ENCODE data around the gene DMD. TPM values are rescaled to one million over a fixed set of nuclear protein-coding genes. Genes with fewer than 3 reads are reported as not detected.
A peak's percentile ranks its signal among the peaks of the same experiment; 100 is the strongest.

DMD gene
- total RNA-seq, 1 experiment from 2014 or later: 47.2 TPM

DNA sequence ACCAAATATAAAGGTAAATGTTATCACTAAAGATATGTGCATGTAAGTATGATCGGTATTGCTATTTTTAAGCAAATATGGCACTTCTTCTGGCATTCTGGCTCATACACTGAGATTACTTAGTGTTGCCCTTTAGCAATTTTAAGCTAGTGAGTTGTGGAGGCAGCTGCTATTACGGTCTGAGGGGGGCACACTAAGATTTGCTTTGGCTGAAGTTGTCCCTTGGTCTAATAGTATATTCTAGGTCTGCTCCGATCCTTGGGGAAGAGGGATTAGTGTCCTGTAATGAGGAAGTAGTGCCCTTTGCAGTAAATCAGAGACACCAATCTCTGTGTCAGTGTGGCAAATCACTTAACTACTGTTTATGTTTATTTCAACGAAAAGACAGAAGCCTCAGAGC is 1943.0 kb downstream of the DMD start:
- Histone ChIP-seq H3K36me3 (ENCODE audit: control insufficient read depth, insufficient read depth, low read length) (no peaks in the 10 kb centered on the region), H3K27me3 (replicated peaks; ENCODE audit: control insufficient read depth, insufficient read depth, low read length) (no peaks in the 10 kb centered on the region), H3K4me1 (no peaks in the 10 kb centered on the region), H3K9me3 (no peaks in the 10 kb centered on the region), H3K4me3 (ENCODE audit: low read depth, low read length) (no peak overlapping the region)
- TF ChIP-seq, protein P1, sequence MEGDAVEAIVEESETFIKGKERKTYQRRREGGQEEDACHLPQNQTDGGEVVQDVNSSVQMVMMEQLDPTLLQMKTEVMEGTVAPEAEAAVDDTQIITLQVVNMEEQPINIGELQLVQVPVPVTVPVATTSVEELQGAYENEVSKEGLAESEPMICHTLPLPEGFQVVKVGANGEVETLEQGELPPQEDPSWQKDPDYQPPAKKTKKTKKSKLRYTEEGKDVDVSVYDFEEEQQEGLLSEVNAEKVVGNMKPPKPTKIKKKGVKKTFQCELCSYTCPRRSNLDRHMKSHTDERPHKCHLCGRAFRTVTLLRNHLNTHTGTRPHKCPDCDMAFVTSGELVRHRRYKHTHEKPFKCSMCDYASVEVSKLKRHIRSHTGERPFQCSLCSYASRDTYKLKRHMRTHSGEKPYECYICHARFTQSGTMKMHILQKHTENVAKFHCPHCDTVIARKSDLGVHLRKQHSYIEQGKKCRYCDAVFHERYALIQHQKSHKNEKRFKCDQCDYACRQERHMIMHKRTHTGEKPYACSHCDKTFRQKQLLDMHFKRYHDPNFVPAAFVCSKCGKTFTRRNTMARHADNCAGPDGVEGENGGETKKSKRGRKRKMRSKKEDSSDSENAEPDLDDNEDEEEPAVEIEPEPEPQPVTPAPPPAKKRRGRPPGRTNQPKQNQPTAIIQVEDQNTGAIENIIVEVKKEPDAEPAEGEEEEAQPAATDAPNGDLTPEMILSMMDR (IDR thresholded peaks at IDR 0.05; ENCODE audit: insufficient read depth in 1 of 2, low read depth in 1 of 2, low read length in 1 of 2, severe bottlenecking in 1 of 2, unreplicated experiment in 1 of 2): no peak
- DNase-seq: no peak
- no peaks in the 10 kb centered on the region for H3K27me3 Mint-ChIP-seq (ENCODE audit: insufficient read depth, unreplicated experiment)
- ChIA-PET POLR2A (no interaction called here), CTCF (no interaction called here)
- peaks cover 5% of the 10 kb centered on the region for H3K36me3 Mint-ChIP-seq (ENCODE audit: insufficient read depth, unreplicated experiment)
- no peak overlapping the region for H3K4me3 Mint-ChIP-seq (ENCODE audit: unreplicated experiment)
- H3K4me1 Mint-ChIP-seq (ENCODE audit: low read depth, unreplicated experiment): peaks cover 6% of the 10 kb centered on the region
- H3K27ac Mint-ChIP-seq (ENCODE audit: unreplicated experiment): no peak overlapping the region
- H3K9me3 Mint-ChIP-seq (ENCODE audit: unreplicated experiment): peaks cover 10% of the 10 kb centered on the region
- intact Hi-C loops (cut with micrococcal nuclease; ENCODE audit: unreplicated experiment): loop anchor here (5.0 to 10.0 kb wide), 3 partner anchors 56 to 366 kb away; no protein-coding TSS in a partner anchor
- no TSS peak for BruUV-seq (replicated peaks)

DNA sequence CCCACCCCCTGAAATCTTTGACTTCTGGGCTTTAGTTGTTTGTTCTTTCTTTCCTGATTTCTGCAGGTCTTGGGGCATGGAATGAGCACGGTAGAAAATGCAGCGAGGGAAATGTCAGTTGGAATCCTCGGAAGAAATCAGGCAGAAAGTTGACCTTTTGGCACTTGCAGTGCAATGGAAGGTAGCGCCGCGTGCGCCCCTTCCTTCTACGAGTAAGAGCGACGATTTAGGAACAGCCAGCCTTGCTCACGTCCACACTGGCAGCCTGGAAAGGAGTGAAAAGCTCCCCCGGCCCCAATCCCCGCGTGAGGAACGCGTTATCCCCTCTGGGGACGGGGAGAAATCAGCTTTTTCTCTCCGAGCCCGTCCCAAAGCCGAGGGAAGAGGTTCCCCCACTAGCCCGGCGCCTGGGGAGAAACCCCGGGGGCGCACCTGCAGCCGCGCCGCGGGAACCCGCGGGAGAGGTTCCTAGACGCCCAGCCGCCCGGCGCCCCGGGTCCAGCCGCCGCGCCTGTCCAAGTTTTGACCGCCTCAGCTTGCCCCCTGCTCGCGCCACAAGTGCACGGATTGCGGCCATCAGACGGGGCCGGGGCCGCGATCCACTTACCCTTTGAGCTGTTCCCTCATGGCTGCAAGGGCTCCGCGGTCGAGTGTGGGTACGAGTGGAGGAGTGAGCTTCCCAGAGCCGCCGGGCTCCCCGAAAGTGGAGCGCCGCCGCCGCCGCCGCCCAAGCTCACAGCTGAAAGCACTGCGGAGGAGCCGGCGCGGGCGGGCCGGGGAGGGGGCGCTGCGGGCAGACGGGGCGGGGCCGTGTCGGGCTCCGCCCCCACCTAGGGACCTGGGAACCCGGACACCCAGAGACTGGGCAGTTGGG is 1944.9 kb downstream of the DMD start:
- CTCF ChIA-PET: interaction anchor here (0.7 to 0.9 kb wide), 2 partner anchors 23 to 230 kb away, joined by 3 to 7 read pairs; no protein-coding TSS in a partner anchor
- peak; percentile 47 to 67 for DNase-seq
- peak overlapping the region; percentile 82 for H3K4me3 ChIP-seq (ENCODE audit: low read depth, low read length)

DNA sequence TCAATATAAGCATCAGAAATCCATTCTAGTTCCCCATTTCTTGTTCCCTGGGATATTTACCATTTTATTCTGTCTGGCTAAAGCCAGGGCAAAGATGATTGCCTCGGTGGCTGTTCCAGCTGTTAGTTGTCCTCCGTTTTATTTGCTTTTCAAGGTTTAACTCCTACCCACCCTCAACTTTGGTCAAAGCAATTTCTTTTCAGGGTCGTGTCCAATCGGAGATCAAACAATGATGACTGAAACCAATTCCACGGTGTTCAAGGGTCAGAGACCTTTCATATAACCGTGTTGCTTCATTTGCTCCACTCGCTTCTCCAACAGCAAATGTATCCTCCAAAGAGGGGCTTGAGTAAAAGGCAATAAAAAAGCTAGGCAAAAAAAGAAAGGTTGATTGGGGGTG is 1946.0 kb downstream of the DMD start:
- no TSS peak for BruUV-seq (replicated peaks)
- POLR2A ChIA-PET: no interaction called here
- Mint-ChIP-seq H3K27me3 (ENCODE audit: insufficient read depth, unreplicated experiment) (no peaks in the 10 kb centered on the region), H3K36me3 (ENCODE audit: insufficient read depth, unreplicated experiment) (peaks cover 12% of the 10 kb centered on the region), H3K4me1 (ENCODE audit: low read depth, unreplicated experiment) (peaks cover 11% of the 10 kb centered on the region), H3K4me3 (ENCODE audit: unreplicated experiment) (peak overlapping the region; percentile 85), H3K9me3 (ENCODE audit: unreplicated experiment) (peaks cover 2% of the 10 kb centered on the region), H3K27ac (ENCODE audit: unreplicated experiment) (no peak overlapping the region)
- no peak for DNase-seq
- CTCF ChIA-PET: no interaction called here
- TF ChIP-seq, protein P1 (IDR thresholded peaks at IDR 0.05; ENCODE audit: insufficient read depth in 1 of 2, low read depth in 1 of 2, low read length in 1 of 2, severe bottlenecking in 1 of 2, unreplicated experiment in 1 of 2): no peak
- no peaks in the 10 kb centered on the region for H3K4me1 ChIP-seq
- no peaks in the 10 kb centered on the region for H3K9me3 ChIP-seq
- peak overlapping the region; percentile 22 for H3K4me3 ChIP-seq (ENCODE audit: low read depth, low read length)
- intact Hi-C loops (cut with micrococcal nuclease; ENCODE audit: unreplicated experiment): loop anchor here (5.0 to 10.0 kb wide), 3 partner anchors 53 to 369 kb away; no protein-coding TSS in a partner anchor
- no peaks in the 10 kb centered on the region for H3K27me3 ChIP-seq (replicated peaks; ENCODE audit: control insufficient read depth, insufficient read depth, low read length)
- H3K36me3 ChIP-seq (ENCODE audit: control insufficient read depth, insufficient read depth, low read length): no peaks in the 10 kb centered on the region

More for the DNA sequence above, 1944.9 kb downstream of the DMD start:
- Mint-ChIP-seq H3K4me3 (ENCODE audit: unreplicated experiment) (peak overlapping the region; percentile 85), H3K4me1 (ENCODE audit: low read depth, unreplicated experiment) (peaks cover 11% of the 10 kb centered on the region), H3K27me3 (ENCODE audit: insufficient read depth, unreplicated experiment) (no peaks in the 10 kb centered on the region), H3K27ac (ENCODE audit: unreplicated experiment) (peak overlapping the region; percentile 73), H3K9me3 (ENCODE audit: unreplicated experiment) (peaks cover 10% of the 10 kb centered on the region), H3K36me3 (ENCODE audit: insufficient read depth, unreplicated experiment) (peaks cover 7% of the 10 kb centered on the region)
- intact Hi-C loops (cut with micrococcal nuclease; ENCODE audit: unreplicated experiment): loop anchor here (2.0 to 10.0 kb wide), 4 partner anchors 46 to 368 kb away; no protein-coding TSS in a partner anchor
- POLR2A ChIA-PET: no interaction called here
- BruUV-seq (replicated peaks): no TSS peak
- no peaks in the 10 kb centered on the region for H3K27me3 ChIP-seq (replicated peaks; ENCODE audit: control insufficient read depth, insufficient read depth, low read length)
- no peaks in the 10 kb centered on the region for H3K4me1 ChIP-seq
- TF ChIP-seq, protein P1 (IDR thresholded peaks at IDR 0.05; ENCODE audit: insufficient read depth in 1 of 2, low read depth in 1 of 2, low read length in 1 of 2, severe bottlenecking in 1 of 2, unreplicated experiment in 1 of 2): no peak
- no peaks in the 10 kb centered on the region for H3K36me3 ChIP-seq (ENCODE audit: control insufficient read depth, insufficient read depth, low read length)
- H3K9me3 ChIP-seq: no peaks in the 10 kb centered on the region

Data from Caco-2 (cell line).